Pancreas (tissue), 10 donors: ENCODE measurements around the gene CFAP74. TPM values are rescaled to one million over a fixed set of nuclear protein-coding genes. Genes with fewer than 3 reads are reported as not detected.

Source experiments
- ATAC-seq, 4 donors: fragments of 200-7000 bp; cut with Tn5 transposase; one replicate each; pipeline versions ENCODE4 v1.8.0 to v1.9.1; 2020; ENCODE audit warnings: mild to moderate bottlenecking in 4 of 4, moderate library complexity in 4 of 4
- DNase-seq, 6 donors: peaks; one replicate each; pipeline ENCODE4 v3.0.0-alpha.2; 2020
- FAIRE-seq: peaks from 2 replicates; lab custom pipeline; 2012; peaks lifted over from hg19 to GRCh38; lab: Jason Lieb, UNC
- H3K27ac ChIP-seq, 4 donors: fragments of 200-600 bp; sonication (generic); 1 replicate in 3 of 4; 2 replicates in 1 of 4; pipeline versions ENCODE4 v1.5.0 to v1.8.0; 2020
- H3K27me3 ChIP-seq, 4 donors: fragments of 200-600 bp; one replicate each; pipeline ENCODE4 v1.8.0; 2021
- H3K36me3 ChIP-seq, 3 donors: fragments of 200-600 bp; sonication (generic) in 1 of 3; one replicate each; pipeline versions ENCODE4 v1.5.0 to v1.8.0; 2020 to 2021
- H3K4me1 ChIP-seq, 3 donors: fragments of 200-600 bp; one replicate each; pipeline ENCODE4 v1.8.0; 2021
- H3K4me3 ChIP-seq, 4 donors: fragments of 200-600 bp; sonication (generic) in 2 of 4; one replicate each; pipeline versions ENCODE4 v1.5.0 to v1.8.0; 2020 to 2021
- H3K9me3 ChIP-seq, 4 donors: fragments of 200-600 bp; one replicate each; pipeline ENCODE4 v1.8.0; 2021
- WGBS, 2 donors: extraction: QIAGEN DNeasy Blood & Tissue Kit; methylation state at CpG; one replicate each; pipeline ENCODE4 v1.1.7; 2013; 5-methylcytosine and 5-hydroxymethylcytosine counted together
- intact Hi-C, 3 donors: fragments of 100-400 bp; cut with DNase I; formaldehyde crosslinking; loops; one replicate each; pipeline versions ENCODE4 v1.11.1 to v1.14.2; 2022
- polyA plus RNA-seq, 2 donors: library from polyadenylated mRNA; stranded (reverse); fragments of 200-250 nt; gene quantifications; one replicate each; pipeline ENCODE4 v1.2.3, GENCODE V29; 2013
- total RNA-seq, 6 donors: library from RNA; stranded (reverse); fragmentation: NEBNext Ultra II Directional in 4 of 6; extraction: Animal tissue kit (Norgen Biotek cat#: 25700) in 4 of 6; gene quantifications; one replicate each; pipeline versions ENCODE4 v1.2.1 to v1.2.4, GENCODE V29; 2021 to 2023
- TF ChIP-seq, protein P1 (sequence below), 4 donors: fragments of 200-600 bp; sonication (generic) in 3 of 4; IDR thresholded peaks; one replicate each; pipeline versions ENCODE4 v1.5.0 to v1.8.0; 2021; ENCODE audit warnings: antibody characterized with exemption in 4 of 4
- donor health status: healthy with polysubstance abuse.
- donor health status: DM: no; HTN: no; CAD: no; lungs with moderate emphysema.
- donor health status: DM: no; HTN: no; CAD: no.
- donor health status: control.
- donor health status: control.
- donor health status: Bipolar disorder and iron deficiency.
- donor health status: DM: yes; HTN: yes; CAD: no.
- donor health status: DM: no; HTN: no; CAD: no.
- donor health status: DM: no; HTN: no; CAD: no.
- donor health status: DM: yes; HTN: yes; CAD: no.

Gene CFAP74
- total and polyA plus RNA-seq, 8 donors = 0.08 to 0.16 TPM; not detected in 6

DNA sequence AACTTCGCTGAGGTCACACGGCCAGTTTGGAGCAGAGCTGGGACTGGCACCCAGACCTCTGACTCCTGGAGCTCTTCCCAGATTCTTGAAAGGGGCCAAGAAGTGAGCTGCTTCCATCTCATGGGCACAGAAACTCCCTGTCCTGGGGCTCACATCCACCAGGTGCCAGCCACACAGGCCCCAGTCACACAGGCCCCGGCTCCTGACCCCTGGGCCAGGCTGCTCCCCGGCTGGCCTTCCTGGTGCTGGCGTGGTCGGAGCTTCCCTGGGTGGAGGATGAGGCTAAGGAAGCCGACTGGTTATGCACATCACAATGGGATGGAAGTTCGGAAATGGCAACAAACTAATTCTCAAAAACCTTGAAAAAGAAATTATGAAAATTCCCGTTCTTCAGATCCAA, 12.5 kb upstream of the CFAP74 start:
- DNase-seq = no peak
- TF ChIP-seq, protein P1, sequence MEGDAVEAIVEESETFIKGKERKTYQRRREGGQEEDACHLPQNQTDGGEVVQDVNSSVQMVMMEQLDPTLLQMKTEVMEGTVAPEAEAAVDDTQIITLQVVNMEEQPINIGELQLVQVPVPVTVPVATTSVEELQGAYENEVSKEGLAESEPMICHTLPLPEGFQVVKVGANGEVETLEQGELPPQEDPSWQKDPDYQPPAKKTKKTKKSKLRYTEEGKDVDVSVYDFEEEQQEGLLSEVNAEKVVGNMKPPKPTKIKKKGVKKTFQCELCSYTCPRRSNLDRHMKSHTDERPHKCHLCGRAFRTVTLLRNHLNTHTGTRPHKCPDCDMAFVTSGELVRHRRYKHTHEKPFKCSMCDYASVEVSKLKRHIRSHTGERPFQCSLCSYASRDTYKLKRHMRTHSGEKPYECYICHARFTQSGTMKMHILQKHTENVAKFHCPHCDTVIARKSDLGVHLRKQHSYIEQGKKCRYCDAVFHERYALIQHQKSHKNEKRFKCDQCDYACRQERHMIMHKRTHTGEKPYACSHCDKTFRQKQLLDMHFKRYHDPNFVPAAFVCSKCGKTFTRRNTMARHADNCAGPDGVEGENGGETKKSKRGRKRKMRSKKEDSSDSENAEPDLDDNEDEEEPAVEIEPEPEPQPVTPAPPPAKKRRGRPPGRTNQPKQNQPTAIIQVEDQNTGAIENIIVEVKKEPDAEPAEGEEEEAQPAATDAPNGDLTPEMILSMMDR (IDR thresholded peaks at IDR 0.05) = no peak
- no peaks in the 10 kb centered on the region for H3K9me3 ChIP-seq
- no peak for ATAC-seq
- H3K27ac ChIP-seq = no peak overlapping the region
- intact Hi-C loops = no loop called here
- H3K4me1 ChIP-seq = peaks cover 0 to 5% (median 0%) of the 10 kb centered on the region in 3 donors
- no peaks in the 10 kb centered on the region for H3K36me3 ChIP-seq
- 65 to 71% methylated on average over 9 of the region's 9 CpGs for WGBS, 2 donors
- H3K27me3 ChIP-seq = peaks cover 0 to 14% (median 3%) of the 10 kb centered on the region in 4 donors
- FAIRE-seq = no peak
- no peak overlapping the region for H3K4me3 ChIP-seq

DNA sequence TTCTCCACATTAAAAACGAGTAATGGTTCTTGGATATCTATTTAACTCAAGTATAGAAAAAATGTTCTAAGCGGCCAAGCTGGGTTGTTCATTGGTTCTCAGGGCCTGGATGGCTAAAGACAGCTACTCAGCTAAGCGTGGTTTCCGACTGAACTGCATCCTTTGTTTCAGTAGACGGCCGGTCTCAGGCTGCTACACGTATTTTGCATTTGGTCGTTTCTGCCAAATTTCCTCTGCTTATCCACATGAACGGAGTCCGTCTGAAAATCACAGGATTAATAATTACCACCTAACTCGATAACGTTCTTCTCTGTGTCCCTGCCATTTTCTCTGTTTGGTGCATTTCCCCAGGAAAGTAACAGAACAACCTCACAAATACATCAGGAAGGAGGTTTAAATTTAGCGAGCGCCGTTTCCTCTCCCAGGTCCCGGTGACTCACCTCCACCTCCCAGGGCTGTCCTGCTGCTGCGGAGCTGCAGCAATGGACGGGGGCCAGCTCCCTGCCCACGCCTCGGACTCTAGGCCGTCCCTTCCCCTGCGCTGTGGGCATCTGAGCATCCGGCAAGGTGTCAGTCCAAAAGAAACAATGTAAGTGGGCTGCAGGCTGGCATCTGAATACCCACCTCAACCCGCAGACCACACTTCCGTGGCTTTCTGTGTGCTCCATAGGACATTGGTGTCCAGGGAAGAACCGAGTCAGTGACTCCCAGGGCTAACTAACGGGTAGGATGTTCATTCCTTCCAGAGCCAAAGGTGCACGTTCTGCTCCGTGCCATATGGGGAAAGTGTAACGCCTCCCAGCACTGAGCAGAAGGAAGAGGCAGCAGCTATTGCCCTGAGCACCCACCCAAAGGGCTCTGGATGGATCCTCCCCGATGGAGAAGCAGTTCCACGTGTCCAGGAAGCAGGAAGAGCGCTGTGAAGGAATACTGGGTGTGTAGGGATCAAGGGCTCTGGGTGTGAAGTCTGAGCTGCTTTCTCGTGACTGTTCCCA, 11.5 kb upstream of the CFAP74 start:
- H3K4me1 ChIP-seq = peaks cover 0 to 5% (median 0%) of the 10 kb centered on the region in 3 donors
- peak overlapping the region in 1 of 4 donors; percentile 60 for H3K27ac ChIP-seq
- H3K9me3 ChIP-seq = no peaks in the 10 kb centered on the region
- FAIRE-seq (no peak), DNase-seq (peak in 2 of 6 donors; percentile 18 to 27), ATAC-seq (peak in 3 of 4 donors; percentile 70 to 83 (median 74))
- peaks cover 0 to 6% (median under 1%) of the 10 kb centered on the region in 4 donors for H3K27me3 ChIP-seq
- H3K4me3 ChIP-seq = no peak overlapping the region
- no peaks in the 10 kb centered on the region for H3K36me3 ChIP-seq
- 33 to 39% methylated on average over 34 of the region's 34 CpGs for WGBS, 2 donors
- intact Hi-C loops = no loop called here
- TF ChIP-seq, protein P1 (IDR thresholded peaks at IDR 0.05) = no peak

DNA sequence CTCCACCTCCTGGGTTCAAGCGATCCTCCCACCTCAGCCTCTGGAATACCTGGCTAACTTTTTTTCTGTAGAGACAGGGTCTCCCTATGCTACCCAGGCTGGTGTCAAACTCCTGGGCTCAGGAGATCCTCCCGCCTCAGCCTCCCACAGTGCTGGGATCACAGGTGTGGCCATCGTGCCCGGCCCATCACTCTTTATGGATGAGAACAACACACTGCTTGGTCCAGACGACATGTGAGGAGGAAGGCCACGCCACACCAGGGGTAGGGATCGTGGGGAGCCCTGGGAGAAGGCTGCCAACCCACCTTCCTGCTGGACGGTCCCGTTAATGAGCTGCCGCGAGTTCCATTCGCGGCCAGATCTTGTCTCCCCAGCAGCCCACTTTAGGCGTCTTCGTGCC, 10.6 kb upstream of the CFAP74 start:
- no peaks in the 10 kb centered on the region for H3K4me1 ChIP-seq
- ATAC-seq (no peak), DNase-seq (no peak), FAIRE-seq (no peak)
- no peaks in the 10 kb centered on the region for H3K9me3 ChIP-seq
- peak overlapping the region in 1 of 4 donors; percentile 60 for H3K27ac ChIP-seq
- H3K4me3 ChIP-seq = no peak overlapping the region
- WGBS, 2 donors = 71 to 73% methylated on average over 15 of the region's 15 CpGs
- H3K27me3 ChIP-seq = no peaks in the 10 kb centered on the region
- intact Hi-C loops = no loop called here
- TF ChIP-seq, protein P1 (IDR thresholded peaks at IDR 0.05) = no peak
- no peaks in the 10 kb centered on the region for H3K36me3 ChIP-seq

DNA sequence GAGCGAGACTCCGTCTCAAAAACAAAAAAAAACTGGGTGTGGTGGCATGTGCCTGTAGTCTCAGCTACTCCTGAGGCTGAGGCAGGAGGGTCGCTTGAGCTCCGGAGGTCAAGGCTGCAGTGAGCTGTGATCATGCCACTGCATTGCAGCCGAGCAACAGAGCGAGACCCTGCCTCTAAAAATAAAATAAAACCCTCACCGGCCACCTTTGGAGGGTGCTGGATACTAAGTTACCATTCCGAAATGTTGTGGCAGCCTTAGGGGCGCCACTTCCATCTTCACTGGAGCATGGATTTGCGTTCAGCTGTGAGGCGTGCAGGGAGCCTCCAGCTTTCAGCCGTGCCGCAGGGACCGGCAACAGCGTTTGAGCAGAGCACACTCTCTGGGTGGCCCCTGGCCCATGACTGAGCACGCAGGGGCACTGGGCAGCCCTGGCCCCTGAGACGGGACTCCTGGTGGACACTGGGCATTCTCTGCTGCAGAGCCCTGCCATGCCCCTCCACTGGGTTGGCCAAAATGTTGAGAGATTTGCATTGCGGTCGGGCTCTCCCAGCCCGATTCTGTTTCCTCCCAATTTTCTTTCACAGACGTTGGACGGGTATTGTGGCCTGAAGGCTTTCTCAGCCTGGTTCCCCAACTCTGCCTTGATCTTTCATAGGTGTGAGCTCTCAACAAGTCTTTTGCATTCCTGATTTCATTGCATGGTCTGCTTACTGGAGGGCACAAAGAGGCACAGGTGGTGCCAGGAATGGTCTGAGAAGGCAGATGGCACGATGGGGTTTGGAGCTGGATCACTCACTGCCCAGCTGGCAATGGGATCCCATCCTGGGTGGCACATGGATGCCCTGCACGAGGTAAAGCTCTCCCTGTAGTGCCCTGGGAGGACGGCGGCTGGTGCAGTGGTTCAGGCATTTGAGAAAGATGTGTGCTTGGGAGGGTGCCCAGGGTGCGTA, 5.8 kb upstream of the CFAP74 start:
- TF ChIP-seq, protein P1 (IDR thresholded peaks at IDR 0.05) = no peak
- Histone ChIP-seq H3K4me3 (no peak overlapping the region), H3K36me3 (no peaks in the 10 kb centered on the region), H3K27me3 (no peaks in the 10 kb centered on the region), H3K4me1 (no peaks in the 10 kb centered on the region), H3K27ac (no peak overlapping the region), H3K9me3 (no peaks in the 10 kb centered on the region)
- ATAC-seq = no peak
- 65 to 78% methylated on average over 27 of the region's 27 CpGs for WGBS, 2 donors
- FAIRE-seq = no peak
- intact Hi-C loops = no loop called here
- no peak for DNase-seq
